NCI-H510A (cell line): ENCODE data around the gene UBXN7.
"Not testable (repeated sequence)": the region's sequence is repeated elsewhere in the genome, so short reads cannot be mapped to it uniquely, and the experiment has no call there.

Experiments
- DNase-seq: peaks from one replicate; lab custom pipeline; 2025; lab: John Stamatoyannopoulos, UW

Gene UBXN7

GRCh38 chr3:196354132-196354531, 78.1 kb downstream of the UBXN7 start:
- DNase-seq, result no peak

GRCh38 chr3:196351541-196351940, 80.7 kb downstream of the UBXN7 start:
- DNase-seq, result no peak

- no peak for DNase-seq
Observed at GRCh38 chr3:196350067-196350466, 82.2 kb downstream of the UBXN7 start.

GRCh38 chr3:196348698-196349097, 83.5 kb downstream of the UBXN7 start:
- DNase-seq, result no peak

GRCh38 chr3:196344663-196345062, 87.6 kb downstream of the UBXN7 start:
- DNase-seq, result no peak

GRCh38 chr3:196343917-196344316, 88.3 kb downstream of the UBXN7 start:
- DNase-seq, result not testable (repeated sequence)

GRCh38 chr3:196341137-196341536, 91.1 kb downstream of the UBXN7 start:
- DNase-seq, result no peak

GRCh38 chr3:196340466-196340865, 91.8 kb downstream of the UBXN7 start:
- no peak for DNase-seq

GRCh38 chr3:196339493-196340254, 92.6 kb downstream of the UBXN7 start:
- DNase-seq, result no peak

GRCh38 chr3:196339044-196339443, 93.2 kb downstream of the UBXN7 start:
- no peak for DNase-seq

- no peak for DNase-seq
Observed at GRCh38 chr3:196336319-196337145, 95.7 kb downstream of the UBXN7 start.

GRCh38 chr3:196335503-196335948, 96.7 kb downstream of the UBXN7 start:
- no peak for DNase-seq

- no peak for DNase-seq
Observed at GRCh38 chr3:196334982-196335381, 97.2 kb downstream of the UBXN7 start.

GRCh38 chr3:196332168-196332567, 100.1 kb downstream of the UBXN7 start:
- no peak for DNase-seq

- DNase-seq, result no peak
Observed at GRCh38 chr3:196327405-196327804, 104.8 kb downstream of the UBXN7 start.

- no peak for DNase-seq
Observed at GRCh38 chr3:196326936-196327335, 105.3 kb downstream of the UBXN7 start.

- DNase-seq, result no peak
Observed at GRCh38 chr3:196323691-196324090, 108.5 kb downstream of the UBXN7 start.

- DNase-seq, result no peak
Observed at GRCh38 chr3:196323016-196323415, 109.2 kb downstream of the UBXN7 start.

GRCh38 chr3:196321162-196321561, 111.1 kb downstream of the UBXN7 start:
- no peak for DNase-seq

GRCh38 chr3:196320137-196320536, 112.1 kb downstream of the UBXN7 start:
- no peak for DNase-seq

GRCh38 chr3:196317687-196318467, 114.3 kb downstream of the UBXN7 start, which contains the start of gene DYNLT2B:
Gene DYNLT2B, minus strand, starts transcription at chr3:196318240. Its CDS starts 88 bp downstream, at chr3:196318152.
- DNase-seq, result peak; percentile 75
